ENCODE results near the gene BCO1. TPM values are rescaled to one million over a fixed set of nuclear protein-coding genes. Genes with fewer than 3 reads are reported as not detected.

The BCO1 gene
- total and polyA plus RNA-seq, 2 donors from 2014 or later, result 1.4 to 3.0 TPM

DNA sequence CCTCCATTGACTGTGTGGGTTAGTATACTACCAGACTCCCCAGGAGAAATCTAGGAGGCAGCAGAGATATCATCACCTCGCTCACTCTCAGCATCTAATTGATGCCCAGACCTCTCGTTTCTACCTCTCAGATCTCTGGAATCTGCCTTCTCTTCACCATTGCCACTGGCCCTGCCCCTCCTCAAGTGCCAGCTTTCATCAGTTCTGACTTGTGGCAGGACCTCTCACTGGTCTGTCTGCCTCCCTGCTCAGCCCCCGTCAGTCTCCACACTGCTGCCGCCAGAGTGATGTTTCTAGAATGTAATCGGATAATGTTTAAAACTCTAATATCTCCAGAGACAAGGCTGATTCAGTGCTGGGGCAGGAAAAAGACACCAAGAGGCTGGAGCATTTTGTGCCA lies 91.5 kb downstream of the BCO1 start:
- peaks cover 0 to 2% (median 0%) of the 10 kb centered on the region in 3 donors for H3K36me3 ChIP-seq (ENCODE audit: control insufficient read depth in 2 of 3, insufficient read depth in 3 of 3, low read length in 3 of 3)
- DNase-seq, result peak in 2 of 5 donors; percentile 12
- H3K9ac ChIP-seq (ENCODE audit: low read length in 3 of 3), result no peak overlapping the region
- FAIRE-seq, result no peak
- H3K27me3 ChIP-seq (ENCODE audit: control insufficient read depth, insufficient read depth, low read length), result no peaks in the 10 kb centered on the region
- H3K4me1 ChIP-seq (ENCODE audit: control insufficient read depth in 2 of 3, insufficient read depth in 2 of 3, low read depth in 1 of 3, low read length in 3 of 3), result no peaks in the 10 kb centered on the region
- TF ChIP-seq, protein P1, sequence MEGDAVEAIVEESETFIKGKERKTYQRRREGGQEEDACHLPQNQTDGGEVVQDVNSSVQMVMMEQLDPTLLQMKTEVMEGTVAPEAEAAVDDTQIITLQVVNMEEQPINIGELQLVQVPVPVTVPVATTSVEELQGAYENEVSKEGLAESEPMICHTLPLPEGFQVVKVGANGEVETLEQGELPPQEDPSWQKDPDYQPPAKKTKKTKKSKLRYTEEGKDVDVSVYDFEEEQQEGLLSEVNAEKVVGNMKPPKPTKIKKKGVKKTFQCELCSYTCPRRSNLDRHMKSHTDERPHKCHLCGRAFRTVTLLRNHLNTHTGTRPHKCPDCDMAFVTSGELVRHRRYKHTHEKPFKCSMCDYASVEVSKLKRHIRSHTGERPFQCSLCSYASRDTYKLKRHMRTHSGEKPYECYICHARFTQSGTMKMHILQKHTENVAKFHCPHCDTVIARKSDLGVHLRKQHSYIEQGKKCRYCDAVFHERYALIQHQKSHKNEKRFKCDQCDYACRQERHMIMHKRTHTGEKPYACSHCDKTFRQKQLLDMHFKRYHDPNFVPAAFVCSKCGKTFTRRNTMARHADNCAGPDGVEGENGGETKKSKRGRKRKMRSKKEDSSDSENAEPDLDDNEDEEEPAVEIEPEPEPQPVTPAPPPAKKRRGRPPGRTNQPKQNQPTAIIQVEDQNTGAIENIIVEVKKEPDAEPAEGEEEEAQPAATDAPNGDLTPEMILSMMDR (IDR thresholded peaks at IDR 0.05; ENCODE audit: borderline replicate concordance, extremely low read depth, insufficient read depth), result no peak
- no peak overlapping the region for H3K4me3 ChIP-seq (ENCODE audit: low read length in 3 of 3)
- intact Hi-C loops (cut with DNase I), result no loop called here
- no peaks in the 10 kb centered on the region for H3K9me3 ChIP-seq (ENCODE audit: control insufficient read depth in 2 of 3, insufficient read depth in 1 of 3, low read length in 3 of 3)
- H3K27ac ChIP-seq (ENCODE audit: low read depth in 2 of 2, low read length in 2 of 2), result no peak overlapping the region

GRCh38 chr16:81333356-81333755 lies 94.9 kb downstream of the BCO1 start:
- intact Hi-C loops (cut with DNase I), result no loop called here
- FAIRE-seq, result no peak

DNA sequence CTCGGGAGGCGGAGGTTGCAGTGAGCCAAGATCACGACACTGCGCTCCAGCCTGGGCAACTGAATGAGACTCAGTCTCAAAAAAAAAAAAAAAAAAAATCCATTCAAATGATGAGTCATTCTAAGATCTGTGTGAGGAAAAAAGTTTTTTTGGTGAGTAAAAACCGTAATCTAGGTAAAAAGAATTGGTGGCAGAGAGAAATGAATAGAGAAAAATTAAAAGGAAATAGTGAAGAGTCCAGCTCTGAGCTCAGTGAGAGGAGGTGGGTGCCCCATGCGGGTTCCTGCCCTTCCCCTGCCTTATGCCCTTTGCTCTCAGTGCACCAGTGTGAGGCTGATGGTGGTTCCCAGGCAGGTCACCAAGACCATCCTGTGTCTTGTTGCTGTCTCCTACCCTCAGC lies 97.2 kb downstream of the BCO1 start:
- TF ChIP-seq, protein P1 (IDR thresholded peaks at IDR 0.05; ENCODE audit: borderline replicate concordance, extremely low read depth, insufficient read depth), result no peak
- intact Hi-C loops (cut with DNase I), result no loop called here
- Histone ChIP-seq H3K4me3 (ENCODE audit: low read length in 3 of 3) (no peak overlapping the region), H3K9ac (ENCODE audit: low read length in 3 of 3) (no peak overlapping the region), H3K27ac (ENCODE audit: low read depth in 2 of 2, low read length in 2 of 2) (no peak overlapping the region), H3K4me1 (ENCODE audit: control insufficient read depth in 2 of 3, insufficient read depth in 2 of 3, low read depth in 1 of 3, low read length in 3 of 3) (no peaks in the 10 kb centered on the region), H3K36me3 (ENCODE audit: control insufficient read depth in 2 of 3, insufficient read depth in 3 of 3, low read length in 3 of 3) (peaks cover 0 to 2% (median 0%) of the 10 kb centered on the region in 3 donors), H3K27me3 (ENCODE audit: control insufficient read depth, insufficient read depth, low read length) (no peaks in the 10 kb centered on the region), H3K9me3 (ENCODE audit: control insufficient read depth in 2 of 3, insufficient read depth in 1 of 3, low read length in 3 of 3) (no peaks in the 10 kb centered on the region)
- FAIRE-seq (no peak), DNase-seq (no peak)

More at GRCh38 chr16:81333356-81333755, 94.9 kb downstream of the BCO1 start:
- H3K36me3 ChIP-seq (ENCODE audit: control insufficient read depth in 2 of 3, insufficient read depth in 3 of 3, low read length in 3 of 3), result peaks cover 0 to 2% (median 0%) of the 10 kb centered on the region in 3 donors
- no peak for DNase-seq
- no peaks in the 10 kb centered on the region for H3K9me3 ChIP-seq (ENCODE audit: control insufficient read depth in 2 of 3, insufficient read depth in 1 of 3, low read length in 3 of 3)
- no peaks in the 10 kb centered on the region for H3K4me1 ChIP-seq (ENCODE audit: control insufficient read depth in 2 of 3, insufficient read depth in 2 of 3, low read depth in 1 of 3, low read length in 3 of 3)
- H3K9ac ChIP-seq (ENCODE audit: low read length in 3 of 3), result no peak overlapping the region
- H3K27me3 ChIP-seq (ENCODE audit: control insufficient read depth, insufficient read depth, low read length), result no peaks in the 10 kb centered on the region
- H3K4me3 ChIP-seq (ENCODE audit: low read length in 3 of 3), result no peak overlapping the region
- no peak overlapping the region for H3K27ac ChIP-seq (ENCODE audit: low read depth in 2 of 2, low read length in 2 of 2)
- TF ChIP-seq, protein P1 (IDR thresholded peaks at IDR 0.05; ENCODE audit: borderline replicate concordance, extremely low read depth, insufficient read depth), result no peak

GRCh38 chr16:81337097-81337496 lies 98.6 kb downstream of the BCO1 start:
- FAIRE-seq (no peak), DNase-seq (no peak)
- Histone ChIP-seq H3K9me3 (ENCODE audit: control insufficient read depth in 2 of 3, insufficient read depth in 1 of 3, low read length in 3 of 3) (no peaks in the 10 kb centered on the region), H3K27ac (ENCODE audit: low read depth in 2 of 2, low read length in 2 of 2) (no peak overlapping the region), H3K36me3 (ENCODE audit: control insufficient read depth in 2 of 3, insufficient read depth in 3 of 3, low read length in 3 of 3) (peaks cover 0 to 2% (median 0%) of the 10 kb centered on the region in 3 donors), H3K27me3 (ENCODE audit: control insufficient read depth, insufficient read depth, low read length) (no peaks in the 10 kb centered on the region), H3K4me1 (ENCODE audit: control insufficient read depth in 2 of 3, insufficient read depth in 2 of 3, low read depth in 1 of 3, low read length in 3 of 3) (no peaks in the 10 kb centered on the region), H3K9ac (ENCODE audit: low read length in 3 of 3) (no peak overlapping the region), H3K4me3 (ENCODE audit: low read length in 3 of 3) (no peak overlapping the region)
- TF ChIP-seq, protein P1 (IDR thresholded peaks at IDR 0.05; ENCODE audit: borderline replicate concordance, extremely low read depth, insufficient read depth), result no peak
- intact Hi-C loops (cut with DNase I), result no loop called here

Data from kidney (tissue), 14 donors.